Measurements from ENCODE around the gene CFAP52.

The CFAP52 gene

DNA sequence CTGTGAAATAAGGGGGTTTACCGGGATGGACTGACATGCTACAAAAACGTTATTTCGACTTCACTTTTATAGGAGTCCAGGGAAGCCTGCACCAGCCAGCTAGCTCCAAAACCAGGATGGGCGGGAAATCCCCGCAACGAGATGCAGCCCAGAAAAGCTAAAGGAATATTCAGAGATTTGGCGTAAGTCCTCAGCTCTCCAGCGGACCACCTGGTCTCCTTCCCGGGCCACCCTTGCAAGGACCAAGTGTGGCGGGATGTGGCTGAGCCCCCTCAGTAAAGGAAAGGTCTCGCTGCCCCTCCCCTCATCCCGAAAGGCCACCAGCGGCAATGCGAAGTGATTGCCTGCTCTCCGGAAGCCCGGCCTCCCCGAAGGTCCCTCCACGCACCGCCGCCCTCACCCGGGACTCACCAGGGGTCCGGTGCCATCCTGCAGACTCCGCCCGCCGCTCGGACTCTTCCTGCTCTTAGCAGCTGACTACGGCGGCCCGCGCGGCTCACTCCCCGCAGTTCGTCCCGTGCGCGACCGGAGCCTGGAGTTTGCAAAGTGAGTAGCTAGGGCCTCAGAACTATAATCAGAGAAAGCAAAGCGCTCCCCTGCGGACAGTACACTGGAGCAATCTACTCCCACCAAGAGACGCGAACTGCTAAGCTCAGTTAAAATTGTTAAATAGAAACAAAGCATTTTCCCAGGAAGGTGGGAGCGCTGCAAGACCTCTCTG lies 901 bp upstream of the CFAP52 start, which contains the start of gene STX8 (continued):
- TF ChIP-seq, protein P1, sequence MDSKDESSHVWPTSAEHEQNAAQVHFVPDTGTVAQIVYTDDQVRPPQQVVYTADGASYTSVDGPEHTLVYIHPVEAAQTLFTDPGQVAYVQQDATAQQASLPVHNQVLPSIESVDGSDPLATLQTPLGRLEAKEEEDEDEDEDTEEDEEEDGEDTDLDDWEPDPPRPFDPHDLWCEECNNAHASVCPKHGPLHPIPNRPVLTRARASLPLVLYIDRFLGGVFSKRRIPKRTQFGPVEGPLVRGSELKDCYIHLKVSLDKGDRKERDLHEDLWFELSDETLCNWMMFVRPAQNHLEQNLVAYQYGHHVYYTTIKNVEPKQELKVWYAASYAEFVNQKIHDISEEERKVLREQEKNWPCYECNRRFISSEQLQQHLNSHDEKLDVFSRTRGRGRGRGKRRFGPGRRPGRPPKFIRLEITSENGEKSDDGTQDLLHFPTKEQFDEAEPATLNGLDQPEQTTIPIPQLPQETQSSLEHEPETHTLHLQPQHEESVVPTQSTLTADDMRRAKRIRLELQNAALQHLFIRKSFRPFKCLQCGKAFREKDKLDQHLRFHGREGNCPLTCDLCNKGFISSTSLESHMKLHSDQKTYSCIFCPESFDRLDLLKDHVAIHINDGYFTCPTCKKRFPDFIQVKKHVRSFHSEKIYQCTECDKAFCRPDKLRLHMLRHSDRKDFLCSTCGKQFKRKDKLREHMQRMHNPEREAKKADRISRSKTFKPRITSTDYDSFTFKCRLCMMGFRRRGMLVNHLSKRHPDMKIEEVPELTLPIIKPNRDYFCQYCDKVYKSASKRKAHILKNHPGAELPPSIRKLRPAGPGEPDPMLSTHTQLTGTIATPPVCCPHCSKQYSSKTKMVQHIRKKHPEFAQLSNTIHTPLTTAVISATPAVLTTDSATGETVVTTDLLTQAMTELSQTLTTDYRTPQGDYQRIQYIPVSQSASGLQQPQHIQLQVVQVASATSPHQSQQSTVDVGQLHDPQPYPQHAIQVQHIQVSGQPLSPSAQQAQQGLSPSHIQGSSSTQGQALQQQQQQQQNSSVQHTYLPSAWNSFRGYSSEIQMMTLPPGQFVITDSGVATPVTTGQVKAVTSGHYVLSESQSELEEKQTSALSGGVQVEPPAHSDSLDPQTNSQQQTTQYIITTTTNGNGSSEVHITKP (tag by site-specific recombination; IDR thresholded peaks at IDR 0.05): peak; percentile 96
- TF ChIP-seq ZIC2 (tag by site-specific recombination; IDR thresholded peaks at IDR 0.05) (peak; percentile 81), ZBTB20 (tag by site-specific recombination; IDR thresholded peaks at IDR 0.05) (peak; percentile 61; the same call in 1 of the 2 replicates), ZNF473 (tag by site-specific recombination; IDR thresholded peaks at IDR 0.05) (no peak), KLF7 (tag by site-specific recombination; IDR thresholded peaks at IDR 0.05; ENCODE audit: borderline replicate concordance) (no peak), ZNF2 (tag by site-specific recombination; IDR thresholded peaks at IDR 0.05) (peak; percentile 53; the same call in 1 of the 2 replicates), ZBTB7A (tag by site-specific recombination; IDR thresholded peaks at IDR 0.05; ENCODE audit: low read depth) (no peak), ZNF501 (tag by site-specific recombination; IDR thresholded peaks at IDR 0.05) (peak; percentile 86; the same call in 1 of the 2 replicates), ZNF571 (tag by site-specific recombination; IDR thresholded peaks at IDR 0.05) (no peak), SP2 (tag by site-specific recombination; IDR thresholded peaks at IDR 0.05) (peak; percentile 73), ZNF548 (tag by site-specific recombination; IDR thresholded peaks at IDR 0.05) (no peak), ZNF121 (tag by site-specific recombination; IDR thresholded peaks at IDR 0.05) (no peak), TCF7L2 (IDR thresholded peaks at IDR 0.05; ENCODE audit: borderline replicate concordance, low read depth, low read length) (no peak), ZNF311 (tag by site-specific recombination; IDR thresholded peaks at IDR 0.05; ENCODE audit: borderline replicate concordance) (no peak), ZNF157 (tag by site-specific recombination; IDR thresholded peaks at IDR 0.05) (no peak), ZNF777 (tag by site-specific recombination; IDR thresholded peaks at IDR 0.05; ENCODE audit: borderline replicate concordance) (no peak), ZNF48 (tag by site-specific recombination; IDR thresholded peaks at IDR 0.05) (no peak), ZFP41 (tag by site-specific recombination; IDR thresholded peaks at IDR 0.05; ENCODE audit: borderline replicate concordance) (no peak), ZNF155 (tag by site-specific recombination; IDR thresholded peaks at IDR 0.05) (no peak)
- TF ChIP-seq, protein P2, sequence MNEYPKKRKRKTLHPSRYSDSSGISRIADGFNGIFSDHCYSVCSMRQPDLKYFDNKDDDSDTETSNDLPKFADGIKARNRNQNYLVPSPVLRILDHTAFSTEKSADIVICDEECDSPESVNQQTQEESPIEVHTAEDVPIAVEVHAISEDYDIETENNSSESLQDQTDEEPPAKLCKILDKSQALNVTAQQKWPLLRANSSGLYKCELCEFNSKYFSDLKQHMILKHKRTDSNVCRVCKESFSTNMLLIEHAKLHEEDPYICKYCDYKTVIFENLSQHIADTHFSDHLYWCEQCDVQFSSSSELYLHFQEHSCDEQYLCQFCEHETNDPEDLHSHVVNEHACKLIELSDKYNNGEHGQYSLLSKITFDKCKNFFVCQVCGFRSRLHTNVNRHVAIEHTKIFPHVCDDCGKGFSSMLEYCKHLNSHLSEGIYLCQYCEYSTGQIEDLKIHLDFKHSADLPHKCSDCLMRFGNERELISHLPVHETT (tag by site-specific recombination; IDR thresholded peaks at IDR 0.05): peak; percentile 51; the same call in 1 of the 2 replicates
- TF ChIP-seq, protein P3, sequence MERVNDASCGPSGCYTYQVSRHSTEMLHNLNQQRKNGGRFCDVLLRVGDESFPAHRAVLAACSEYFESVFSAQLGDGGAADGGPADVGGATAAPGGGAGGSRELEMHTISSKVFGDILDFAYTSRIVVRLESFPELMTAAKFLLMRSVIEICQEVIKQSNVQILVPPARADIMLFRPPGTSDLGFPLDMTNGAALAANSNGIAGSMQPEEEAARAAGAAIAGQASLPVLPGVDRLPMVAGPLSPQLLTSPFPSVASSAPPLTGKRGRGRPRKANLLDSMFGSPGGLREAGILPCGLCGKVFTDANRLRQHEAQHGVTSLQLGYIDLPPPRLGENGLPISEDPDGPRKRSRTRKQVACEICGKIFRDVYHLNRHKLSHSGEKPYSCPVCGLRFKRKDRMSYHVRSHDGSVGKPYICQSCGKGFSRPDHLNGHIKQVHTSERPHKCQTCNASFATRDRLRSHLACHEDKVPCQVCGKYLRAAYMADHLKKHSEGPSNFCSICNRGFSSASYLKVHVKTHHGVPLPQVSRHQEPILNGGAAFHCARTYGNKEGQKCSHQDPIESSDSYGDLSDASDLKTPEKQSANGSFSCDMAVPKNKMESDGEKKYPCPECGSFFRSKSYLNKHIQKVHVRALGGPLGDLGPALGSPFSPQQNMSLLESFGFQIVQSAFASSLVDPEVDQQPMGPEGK (tag by site-specific recombination; IDR thresholded peaks at IDR 0.05): peak; percentile 67
- TF ChIP-seq, protein P4, sequence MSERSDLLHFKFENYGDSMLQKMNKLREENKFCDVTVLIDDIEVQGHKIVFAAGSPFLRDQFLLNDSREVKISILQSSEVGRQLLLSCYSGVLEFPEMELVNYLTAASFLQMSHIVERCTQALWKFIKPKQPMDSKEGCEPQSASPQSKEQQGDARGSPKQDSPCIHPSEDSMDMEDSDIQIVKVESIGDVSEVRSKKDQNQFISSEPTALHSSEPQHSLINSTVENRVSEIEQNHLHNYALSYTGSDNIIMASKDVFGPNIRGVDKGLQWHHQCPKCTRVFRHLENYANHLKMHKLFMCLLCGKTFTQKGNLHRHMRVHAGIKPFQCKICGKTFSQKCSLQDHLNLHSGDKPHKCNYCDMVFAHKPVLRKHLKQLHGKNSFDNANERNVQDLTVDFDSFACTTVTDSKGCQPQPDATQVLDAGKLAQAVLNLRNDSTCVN (tag by site-specific recombination; optimal IDR thresholded peaks at IDR 0.05): peak; percentile 43
- TF ChIP-seq, protein P5, sequence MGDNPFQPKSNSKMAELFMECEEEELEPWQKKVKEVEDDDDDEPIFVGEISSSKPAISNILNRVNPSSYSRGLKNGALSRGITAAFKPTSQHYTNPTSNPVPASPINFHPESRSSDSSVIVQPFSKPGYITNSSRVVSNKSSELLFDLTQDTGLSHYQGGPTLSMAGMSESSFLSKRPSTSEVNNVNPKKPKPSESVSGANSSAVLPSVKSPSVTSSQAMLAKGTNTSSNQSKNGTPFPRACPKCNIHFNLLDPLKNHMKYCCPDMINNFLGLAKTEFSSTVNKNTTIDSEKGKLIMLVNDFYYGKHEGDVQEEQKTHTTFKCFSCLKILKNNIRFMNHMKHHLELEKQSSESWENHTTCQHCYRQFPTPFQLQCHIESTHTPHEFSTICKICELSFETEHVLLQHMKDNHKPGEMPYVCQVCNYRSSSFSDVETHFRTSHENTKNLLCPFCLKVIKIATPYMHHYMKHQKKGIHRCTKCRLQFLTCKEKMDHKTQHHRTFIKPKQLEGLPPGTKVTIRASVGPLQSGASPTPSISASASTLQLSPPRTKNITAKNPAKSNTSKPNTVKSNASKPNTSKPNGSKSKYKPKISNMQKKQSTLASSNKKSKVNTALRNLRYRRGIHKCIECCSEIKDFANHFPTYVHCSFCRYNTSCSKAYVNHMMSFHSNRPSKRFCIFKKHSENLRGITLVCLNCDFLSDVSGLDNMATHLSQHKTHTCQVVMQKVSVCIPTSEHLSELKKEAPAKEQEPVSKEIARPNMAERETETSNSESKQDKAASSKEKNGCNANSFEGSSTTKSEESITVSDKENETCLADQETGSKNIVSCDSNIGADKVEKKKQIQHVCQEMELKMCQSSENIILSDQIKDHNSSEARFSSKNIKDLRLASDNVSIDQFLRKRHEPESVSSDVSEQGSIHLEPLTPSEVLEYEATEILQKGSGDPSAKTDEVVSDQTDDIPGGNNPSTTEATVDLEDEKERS (tag by site-specific recombination; IDR thresholded peaks at IDR 0.05): no peak
- TF ChIP-seq, protein P6, sequence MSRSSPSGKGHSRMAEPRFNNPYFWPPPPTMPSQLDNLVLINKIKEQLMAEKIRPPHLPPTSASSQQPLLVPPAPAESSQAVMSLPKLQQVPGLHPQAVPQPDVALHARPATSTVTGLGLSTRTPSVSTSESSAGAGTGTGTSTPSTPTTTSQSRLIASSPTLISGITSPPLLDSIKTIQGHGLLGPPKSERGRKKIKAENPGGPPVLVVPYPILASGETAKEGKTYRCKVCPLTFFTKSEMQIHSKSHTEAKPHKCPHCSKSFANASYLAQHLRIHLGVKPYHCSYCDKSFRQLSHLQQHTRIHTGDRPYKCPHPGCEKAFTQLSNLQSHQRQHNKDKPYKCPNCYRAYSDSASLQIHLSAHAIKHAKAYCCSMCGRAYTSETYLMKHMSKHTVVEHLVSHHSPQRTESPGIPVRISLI (tag by site-specific recombination; IDR thresholded peaks at IDR 0.05): no peak
- TF ChIP-seq, protein P7, sequence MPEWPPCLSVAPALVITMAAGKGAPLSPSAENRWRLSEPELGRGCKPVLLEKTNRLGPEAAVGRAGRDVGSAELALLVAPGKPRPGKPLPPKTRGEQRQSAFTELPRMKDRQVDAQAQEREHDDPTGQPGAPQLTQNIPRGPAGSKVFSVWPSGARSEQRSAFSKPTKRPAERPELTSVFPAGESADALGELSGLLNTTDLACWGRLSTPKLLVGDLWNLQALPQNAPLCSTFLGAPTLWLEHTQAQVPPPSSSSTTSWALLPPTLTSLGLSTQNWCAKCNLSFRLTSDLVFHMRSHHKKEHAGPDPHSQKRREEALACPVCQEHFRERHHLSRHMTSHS (tag by site-specific recombination; IDR thresholded peaks at IDR 0.05): no peak

Measured in HEK293 (cell line).